ENCODE measurements around the gene CYGB. TPM values are rescaled to one million over a fixed set of nuclear protein-coding genes. Genes with fewer than 3 reads are reported as not detected.
A peak's percentile ranks its signal among the peaks of the same experiment; 100 is the strongest.

Gene CYGB
- total and polyA plus RNA-seq, 12 donors, result 6.3 to 38.3 (median 14.3) TPM

- H3K9me3 ChIP-seq (replicated peaks in 1 of 3), result no peaks in the 10 kb centered on the region
- no peaks in the 10 kb centered on the region for H3K27me3 ChIP-seq
- H3K4me1 ChIP-seq (replicated peaks in 1 of 2), result peaks cover 21 to 22% of the 10 kb centered on the region in 2 donors
- no peak overlapping the region for H3K27ac ChIP-seq
- H3K4me3 ChIP-seq, result no peak overlapping the region
- H3K36me3 ChIP-seq (replicated peaks in 1 of 2), result no peaks in the 10 kb centered on the region
- WGBS, 4 donors, result 77 to 92% (median 85%) methylated on average over 7 to 8 of the region's 8 CpGs
- TF ChIP-seq CTCF (IDR thresholded peaks at IDR 0.05) (no peak), POLR2A (IDR thresholded peaks at IDR 0.05) (no peak)
- DNase-seq, result no peak
- intact Hi-C loops (cut with DNase I), result loop anchor here in 1 of 2 donors (10.0 kb wide), 1 partner anchor 161 kb away; the partner anchor contains the start of gene MXRA7
These were observed 15.8 kb upstream of the CYGB start for GRCh38 chr17:76553178-76553908.

DNA sequence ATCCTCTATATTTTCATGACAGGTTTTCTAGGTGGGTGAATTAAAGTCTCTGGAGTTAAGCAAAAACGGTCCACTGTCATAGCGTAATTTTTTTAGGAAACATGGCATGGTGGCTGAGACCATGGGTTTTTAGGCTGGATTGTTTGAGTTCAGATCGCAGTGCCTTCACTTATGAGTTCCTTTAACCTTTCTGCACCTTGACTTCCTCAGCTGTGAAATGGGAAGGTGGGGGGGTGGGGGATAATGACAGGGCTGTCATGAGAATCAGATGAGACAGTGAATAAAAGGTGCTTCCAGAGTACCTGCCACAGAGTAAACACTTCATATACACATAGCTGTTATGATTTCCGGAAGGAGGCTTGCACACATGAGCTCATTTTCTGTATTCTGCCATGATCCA is 14.2 kb upstream of the CYGB start:
- TF ChIP-seq POLR2A (IDR thresholded peaks at IDR 0.05) (no peak), CTCF (IDR thresholded peaks at IDR 0.05) (no peak)
- Histone ChIP-seq H3K4me3 (no peak overlapping the region), H3K27ac (no peak overlapping the region), H3K9me3 (replicated peaks in 1 of 3) (no peaks in the 10 kb centered on the region), H3K4me1 (replicated peaks in 1 of 2) (peaks cover 15 to 25% of the 10 kb centered on the region in 2 donors), H3K27me3 (no peaks in the 10 kb centered on the region), H3K36me3 (replicated peaks in 1 of 2) (no peaks in the 10 kb centered on the region)
- no peak for DNase-seq
- WGBS, 4 donors, result 73 to 90% (median 86%) methylated on average over 4 of the region's 4 CpGs
- intact Hi-C loops (cut with DNase I), result loop anchor here in 1 of 2 donors (10.0 kb wide), 1 partner anchor 163 kb away; the partner anchor contains the start of gene MXRA7

GRCh38 chr17:76550712-76551615 is 13.5 kb upstream of the CYGB start:
- peak in 3 of 7 donors; percentile 46 to 55 (median 50) for DNase-seq
- H3K4me3 ChIP-seq, result peak overlapping the region in 1 of 4 donors; percentile 21
- H3K36me3 ChIP-seq (replicated peaks in 1 of 2), result no peaks in the 10 kb centered on the region
- WGBS, 4 donors, result 36 to 45% (median 39%) methylated on average over 14 to 15 of the region's 15 CpGs
- intact Hi-C loops (cut with DNase I), result loop anchor here in 1 of 2 donors (10.0 kb wide), 1 partner anchor 164 kb away; the partner anchor contains the start of gene MXRA7
- H3K9me3 ChIP-seq (replicated peaks in 1 of 3), result no peaks in the 10 kb centered on the region
- H3K4me1 ChIP-seq (replicated peaks in 1 of 2), result peaks cover 19 to 28% of the 10 kb centered on the region in 2 donors
- TF ChIP-seq POLR2A (IDR thresholded peaks at IDR 0.05) (no peak), CTCF (IDR thresholded peaks at IDR 0.05) (no peak)
- H3K27me3 ChIP-seq, result no peaks in the 10 kb centered on the region
- H3K27ac ChIP-seq, result peak overlapping the region in 3 of 5 donors; percentile 15 to 64 (median 40)

GRCh38 chr17:76549539-76549938 is 12.0 kb upstream of the CYGB start:
- DNase-seq, result no peak
- no peak for TF ChIP-seq POLR2A (IDR thresholded peaks at IDR 0.05)
- no peak for TF ChIP-seq CTCF (IDR thresholded peaks at IDR 0.05)

More at GRCh38 chr17:76549539-76549938, 12.0 kb upstream of the CYGB start:
- WGBS, 4 donors, result 81 to 88% (median 87%) methylated on average over 7 of the region's 7 CpGs
- no peaks in the 10 kb centered on the region for H3K27me3 ChIP-seq
- no peaks in the 10 kb centered on the region for H3K9me3 ChIP-seq (replicated peaks in 1 of 3)
- H3K4me1 ChIP-seq (replicated peaks in 1 of 2), result peaks cover 25 to 41% of the 10 kb centered on the region in 2 donors
- no peak overlapping the region for H3K27ac ChIP-seq
- intact Hi-C loops (cut with DNase I), result no loop called here
- no peak overlapping the region for H3K4me3 ChIP-seq
- no peaks in the 10 kb centered on the region for H3K36me3 ChIP-seq (replicated peaks in 1 of 2)

All from adrenal gland (tissue), 12 donors.